SK-N-SH (cell line): ENCODE results near the gene PCNX4. TPM values are rescaled to one million over a fixed set of nuclear protein-coding genes. Genes with fewer than 3 reads are reported as not detected.
A peak's percentile ranks its signal among the peaks of the same experiment; 100 is the strongest.

ENCODE experiments used
- CTCF ChIA-PET: fragments of 300-600, 350-600 bp; formaldehyde crosslinking; extraction: SDS; loops from one replicate; lab custom pipeline; 2021; lab: Yijun Ruan, JAX
- POLR2A ChIA-PET: fragments of 350-600 bp; sonication (Branson Sonifier 250); formaldehyde crosslinking; extraction: SDS; loops from one replicate; lab custom pipeline; 2020; ENCODE audit warnings: antibody characterized with exemption, inconsistent platforms; lab: Yijun Ruan, JAX
- DNase-seq: peaks from one replicate; pipeline ENCODE4 v3.0.0; 2012
- H2AFZ ChIP-seq: fragments of 200-600 bp; sonication (generic); 2 replicates; pipeline ENCODE4 v1.8.1; 2016; ENCODE audit warnings: antibody characterized with exemption, mild to moderate bottlenecking, low read depth
- H3F3A ChIP-seq: fragments of 200-600 bp; sonication (generic); replicated peaks from 2 replicates; pipeline ENCODE3; 2016; ENCODE audit warnings: antibody characterized with exemption, mild to moderate bottlenecking; ENCODE audit not compliant: insufficient read depth
- H3K27ac ChIP-seq, 2 experiments: fragments of 200-500 bp in 1 of 2; fragments of 200-600 bp in 1 of 2; sonication (Bioruptor generic) in 1 of 2; sonication (generic), shearing (Covaris generic) in 1 of 2; 2 replicates each; pipeline versions ENCODE4 v1.5.1 to v1.6.1; 2014 to 2016; ENCODE audit warnings: low read depth in 2 of 2, inconsistent platforms in 1 of 2, low read length in 1 of 2, mild to moderate bottlenecking in 1 of 2, mixed read lengths in 1 of 2
- H3K27me3 ChIP-seq: fragments of 200-600 bp; sonication (generic), shearing (Covaris generic); 2 replicates; pipeline ENCODE4 v1.6.1; 2016; ENCODE audit warnings: mixed run types; ENCODE audit not compliant: insufficient read depth
- H3K36me3 ChIP-seq, 2 experiments: fragments of 200-500 bp in 1 of 2; fragments of 200-600 bp in 1 of 2; sonication (Bioruptor generic) in 1 of 2; sonication (generic) in 1 of 2; replicated peaks in 1 of 2; 2 replicates each; pipeline versions ENCODE3 to v1.5.1; 2014 to 2016; ENCODE audit warnings: low read length in 1 of 2, mild to moderate bottlenecking in 1 of 2; ENCODE audit not compliant: insufficient read depth in 2 of 2, control insufficient read depth in 1 of 2
- H3K4me1 ChIP-seq, 2 experiments: fragments of 200-500 bp in 1 of 2; fragments of 200-600 bp in 1 of 2; sonication (Bioruptor generic) in 1 of 2; sonication (generic), shearing (Covaris generic) in 1 of 2; 2 replicates each; pipeline versions ENCODE4 v1.5.1 to v1.6.1; 2014 to 2016; ENCODE audit warnings: low read depth in 1 of 2, low read length in 1 of 2, mixed run types in 1 of 2; ENCODE audit not compliant: insufficient read depth in 2 of 2, control insufficient read depth in 1 of 2
- H3K4me2 ChIP-seq: fragments of 200-600 bp; sonication (generic), shearing (Covaris generic); 2 replicates; pipeline ENCODE4 v1.6.1; 2017; ENCODE audit warnings: mixed run types
- H3K4me3 ChIP-seq, 2 experiments: fragments of 200-500 bp in 1 of 2; fragments of 200-600 bp in 1 of 2; sonication (Bioruptor generic) in 1 of 2; sonication (generic), shearing (Covaris generic) in 1 of 2; 2 replicates each; pipeline versions ENCODE4 v1.5.1 to v1.8.1; 2014 to 2016; ENCODE audit warnings: low read depth in 2 of 2, inconsistent platforms in 1 of 2, low read length in 1 of 2, mild to moderate bottlenecking in 1 of 2, mixed read lengths in 1 of 2, moderate library complexity in 1 of 2
- H3K79me2 ChIP-seq: fragments of 200-600 bp; sonication (generic); 2 replicates; pipeline ENCODE4 v1.8.1; 2017; ENCODE audit warnings: mild to moderate bottlenecking; ENCODE audit not compliant: insufficient read depth
- H3K9ac ChIP-seq: fragments of 200-600 bp; sonication (generic); 2 replicates; pipeline ENCODE4 v1.6.1; 2017; ENCODE audit warnings: mixed run types
- H3K9me2 ChIP-seq: fragments of 200-600 bp; sonication (generic); 2 replicates; pipeline ENCODE4 v1.6.1; 2017; ENCODE audit warnings: mixed run types
- H3K9me3 ChIP-seq: fragments of 200-600 bp; sonication (generic); 2 replicates; pipeline ENCODE4 v1.6.1; 2017; ENCODE audit warnings: mixed run types, mild to moderate bottlenecking, moderate library complexity
- H4K20me1 ChIP-seq: fragments of 200-600 bp; sonication (generic); 2 replicates; pipeline ENCODE4 v1.6.1; 2017; ENCODE audit warnings: mild to moderate bottlenecking, mixed run types; ENCODE audit not compliant: insufficient read depth
- EP300 ChIP-seq, 2 experiments: IDR thresholded peaks; 2 replicates each; pipeline versions ENCODE4 v1.4.0 to v1.6.1; 2012; ENCODE audit warnings: borderline replicate concordance in 1 of 2, low read depth in 1 of 2, low read length in 1 of 2
- EZH2phosphoT487 ChIP-seq: fragments of 200-600 bp; sonication (generic); IDR thresholded peaks from 2 replicates; pipeline ENCODE4 v1.6.1; 2017; ENCODE audit warnings: low read depth, mixed run types, mild to moderate bottlenecking, antibody characterized with exemption, moderate library complexity, borderline replicate concordance
- GATA2 ChIP-seq: sonication (generic); formaldehyde crosslinking; IDR thresholded peaks from 2 replicates; pipeline ENCODE4 v1.5.0; 2020; ENCODE audit warnings: mild to moderate bottlenecking, missing genetic modification reagents
- JUND ChIP-seq: IDR thresholded peaks from 2 replicates; pipeline ENCODE4 v1.4.0; 2012
- MAX ChIP-seq: IDR thresholded peaks from 2 replicates; pipeline ENCODE4 v1.4.0; 2012; ENCODE audit warnings: low read depth
- MEF2A ChIP-seq: IDR thresholded peaks from 2 replicates; pipeline ENCODE4 v1.4.0; 2012; ENCODE audit warnings: low read depth, borderline replicate concordance
- MXI1 ChIP-seq: IDR thresholded peaks from 2 replicates; pipeline ENCODE4 v1.6.1; 2012; ENCODE audit warnings: mild to moderate bottlenecking, low read depth, low read length, improper control_type of control experiment
- NFIC ChIP-seq: IDR thresholded peaks from 2 replicates; pipeline ENCODE4 v1.4.0; 2012; ENCODE audit warnings: borderline replicate concordance
- RCOR1 ChIP-seq: fragments of 150-350 bp; IDR thresholded peaks from 2 replicates; pipeline ENCODE4 v1.6.1; 2017; ENCODE audit warnings: antibody characterized with exemption, low read length
- RFX5 ChIP-seq: IDR thresholded peaks from 2 replicates; pipeline ENCODE4 v1.6.1; 2012; ENCODE audit warnings: mild to moderate bottlenecking, improper control_type of control experiment, low read length
- RXRA ChIP-seq: IDR thresholded peaks from 2 replicates; pipeline ENCODE4 v1.4.0; 2012; ENCODE audit warnings: low read depth, mild to moderate bottlenecking, borderline replicate concordance
- SIN3A ChIP-seq: IDR thresholded peaks from 2 replicates; pipeline ENCODE4 v1.6.1; 2012; ENCODE audit warnings: low read depth, mild to moderate bottlenecking, low read length, moderate library complexity, borderline replicate concordance
- YY1 ChIP-seq: IDR thresholded peaks from 2 replicates; pipeline ENCODE4 v1.4.0; 2012; ENCODE audit warnings: low read depth, mild to moderate bottlenecking
- WGBS: methylation state at CpG from one replicate; pipeline ENCODE4 v1.1.6; 2017; ENCODE audit warnings: low lambda C conversion rate; 5-methylcytosine and 5-hydroxymethylcytosine counted together
- polyA plus RNA-seq, 3 experiments: library from polyadenylated mRNA; depleted of rRNA; stranded (reverse); fragments of >200 nt; gene quantifications; 2 replicates each; pipeline ENCODE4 v1.2.3, GENCODE V29; 2012

The PCNX4 gene
- polyA plus RNA-seq, 1 of the 3 experiments (the other 2 are of a cell fraction): 21.1 TPM

GRCh38 chr14:60178164-60178563, 86.4 kb downstream of the PCNX4 start:
- 54% methylated on average over 1 of the region's 1 CpG for WGBS
- POLR2A ChIA-PET: no interaction called here
- H3K36me3 ChIP-seq: no peaks in the 10 kb centered on the region
- no peak for TF ChIP-seq EZH2phosphoT487
- no peak for TF ChIP-seq SIN3A
- TF ChIP-seq, all 33 proteins: peak for 0
- no peak overlapping the region for H3K4me2 ChIP-seq
- H3K9me2 ChIP-seq: no peaks in the 10 kb centered on the region
- CTCF ChIA-PET: no interaction called here
- no peak overlapping the region for H3K27ac ChIP-seq
- no peak overlapping the region for H2AFZ ChIP-seq
- DNase-seq: no peak
- no peaks in the 10 kb centered on the region for H3K27me3 ChIP-seq
- no peaks in the 10 kb centered on the region for H3K9me3 ChIP-seq
- H4K20me1 ChIP-seq: no peaks in the 10 kb centered on the region
- no peak overlapping the region for H3K4me3 ChIP-seq
- 0 out of 4 replicates have a peak, but pooled peaks cover 0 to 3% of the 10 kb centered on the region in 2 experiments for H3K4me1 ChIP-seq
- no peaks in the 10 kb centered on the region for H3F3A ChIP-seq
- no peak overlapping the region for H3K9ac ChIP-seq
- no peaks in the 10 kb centered on the region for H3K79me2 ChIP-seq

- WGBS: 92% methylated on average over 1 of the region's 1 CpG
Observed at GRCh38 chr14:60178820-60179219, 87.1 kb downstream of the PCNX4 start.

DNA sequence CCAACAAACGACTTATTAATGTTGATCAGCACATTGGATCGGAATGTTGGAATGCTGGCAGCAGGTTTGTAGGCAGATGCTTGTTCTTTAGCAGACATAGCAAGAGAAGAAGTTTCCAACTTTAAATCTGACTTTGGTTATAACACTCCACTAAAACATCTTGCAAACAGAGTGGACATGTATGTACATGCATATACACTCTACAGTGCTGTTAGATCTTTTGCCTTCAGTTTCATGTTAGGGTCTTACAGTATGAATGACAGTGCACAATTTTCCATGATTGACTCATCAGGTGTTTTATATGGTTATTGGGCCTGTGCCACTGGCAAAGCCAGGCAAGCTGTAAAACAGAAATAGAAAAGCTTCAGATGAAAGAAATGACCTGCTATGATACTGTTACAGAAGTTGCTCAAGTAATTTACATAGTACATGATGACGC, 87.7 kb downstream of the PCNX4 start:
- no peaks in the 10 kb centered on the region for H4K20me1 ChIP-seq
- H3K9me3 ChIP-seq: no peaks in the 10 kb centered on the region
- H3K79me2 ChIP-seq: no peaks in the 10 kb centered on the region
- H3K4me1 ChIP-seq: peaks cover 0 to 8% of the 10 kb centered on the region in 2 experiments; a peak in 1 of 4 replicates
- H3K27ac ChIP-seq: no peak overlapping the region
- H3K9ac ChIP-seq: no peak overlapping the region
- H3K4me3 ChIP-seq: no peak overlapping the region
- H3K9me2 ChIP-seq: no peaks in the 10 kb centered on the region
- CTCF ChIA-PET: interaction anchor here (8.4 kb wide), 1 partner anchor 113 kb away, joined by 100 read pairs; no protein-coding TSS in a partner anchor
- H3F3A ChIP-seq: no peaks in the 10 kb centered on the region
- TF ChIP-seq MAX (no peak), JUND (no peak), RFX5 (no peak), GATA2 (no peak), NFIC (no peak), MEF2A (no peak), RXRA (no peak), MXI1 (no peak), EP300 (IDR thresholded peaks at IDR 0.05; ENCODE audit: borderline replicate concordance in 1 of 2, low read depth in 1 of 2, low read length in 1 of 2) (no peak), YY1 (no peak)
- H3K27me3 ChIP-seq: no peaks in the 10 kb centered on the region
- no peak for DNase-seq
- peak overlapping the region; percentile 27; the same call in 1 of the 2 replicates for H2AFZ ChIP-seq
- H3K36me3 ChIP-seq: no peaks in the 10 kb centered on the region
- POLR2A ChIA-PET: no interaction called here
- WGBS: 70% methylated on average over 3 of the region's 3 CpGs
- no peak overlapping the region for H3K4me2 ChIP-seq

More at GRCh38 chr14:60178820-60179219, 87.1 kb downstream of the PCNX4 start:
- Histone ChIP-seq H3K27ac (no peak overlapping the region), H3K4me3 (no peak overlapping the region), H3K4me2 (no peak overlapping the region), H3K4me1 (0 out of 4 replicates have a peak, but pooled peaks cover 0 to 5% of the 10 kb centered on the region in 2 experiments), H2AFZ (no peak overlapping the region), H3K36me3 (no peaks in the 10 kb centered on the region), H3K9ac (no peak overlapping the region), H3K79me2 (no peaks in the 10 kb centered on the region), H3K9me2 (no peaks in the 10 kb centered on the region), H3K9me3 (no peaks in the 10 kb centered on the region), H3F3A (no peaks in the 10 kb centered on the region), H3K27me3 (no peaks in the 10 kb centered on the region), H4K20me1 (no peaks in the 10 kb centered on the region)
- no peak for TF ChIP-seq RCOR1
- DNase-seq: no peak
- CTCF ChIA-PET: interaction anchor here (0.7 kb wide), 1 partner anchor 214 kb away, joined by 3 read pairs; no protein-coding TSS in a partner anchor
- POLR2A ChIA-PET: no interaction called here
